Skeletal muscle cell (primary cell): Measurements from ENCODE around the gene PLK1.

Experiments
- DNase-seq: peaks from one replicate; pipeline ENCODE4 v3.0.0-alpha.2; 2010; ENCODE audit warnings: low read depth
- H3K4me3 ChIP-seq: 2 replicates; pipeline ENCODE4 v1.5.1; 2011; ENCODE audit warnings: low read depth, mild to moderate bottlenecking, control low read depth, low read length, moderate library complexity

The PLK1 gene

DNA sequence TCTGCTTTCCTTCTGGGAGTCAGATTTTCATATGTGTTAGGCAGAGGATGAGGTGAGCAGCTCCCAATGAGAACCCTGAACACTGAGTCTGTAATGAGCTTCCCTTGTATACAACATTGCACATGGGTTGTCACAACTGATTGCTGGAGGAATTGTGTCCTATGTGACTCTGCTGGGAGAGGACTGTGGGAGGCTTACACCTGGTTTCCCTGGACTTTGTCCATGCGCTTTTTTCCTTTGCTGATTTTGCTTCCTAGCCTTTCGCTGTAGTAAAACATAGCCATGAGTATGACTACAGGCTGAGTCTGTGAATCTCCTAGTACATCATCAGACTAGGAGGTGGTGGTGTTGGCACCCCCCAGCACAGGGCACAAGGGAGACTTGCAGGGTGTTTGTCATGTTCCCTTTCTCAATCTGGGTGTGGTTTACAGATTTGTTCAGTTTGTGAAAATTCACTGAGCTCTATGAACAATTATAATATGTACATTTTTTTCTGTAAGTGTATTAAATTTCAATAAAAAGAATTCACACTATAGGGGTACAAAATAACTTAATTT, 1.7 kb upstream of the PLK1 start:
- H3K4me3 ChIP-seq, result no peak overlapping the region
- DNase-seq, result no peak

DNA sequence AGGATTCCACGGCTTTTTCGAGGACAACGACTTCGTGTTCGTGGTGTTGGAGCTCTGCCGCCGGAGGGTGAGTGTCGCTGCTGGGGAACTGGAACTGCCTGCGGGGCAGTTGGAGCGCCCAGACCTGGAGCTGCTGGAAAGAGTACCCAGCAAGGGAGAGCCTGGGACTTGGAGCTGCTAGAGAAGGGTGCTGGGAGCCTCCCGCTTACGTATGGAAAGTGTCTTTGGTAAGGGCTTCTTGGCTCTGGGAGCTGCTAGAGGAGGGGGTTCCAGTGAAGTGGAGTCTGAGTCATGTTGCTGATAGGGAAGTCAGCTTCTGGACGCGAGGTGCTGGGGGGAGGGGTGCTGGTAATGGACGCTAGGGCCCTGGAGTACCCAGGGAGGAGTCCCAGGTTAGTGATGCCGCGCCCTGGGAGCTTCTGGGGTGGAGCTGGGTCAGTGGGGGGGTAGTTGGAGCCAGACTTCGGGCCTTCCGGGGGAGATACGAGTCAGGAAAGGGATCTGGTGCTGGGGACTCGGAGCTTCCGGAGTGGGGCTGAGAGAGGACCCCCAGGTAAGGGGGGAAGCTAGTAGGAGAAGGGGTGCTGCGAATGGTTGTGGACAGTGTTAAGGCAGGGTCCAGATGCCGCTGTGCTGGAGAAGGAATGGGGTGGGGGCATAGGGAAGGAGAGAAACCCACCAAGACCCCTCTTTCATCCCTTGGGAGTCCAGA, 741 bp downstream of the PLK1 start:
- no peak for DNase-seq
- peak overlapping the region; percentile 69 for H3K4me3 ChIP-seq

DNA sequence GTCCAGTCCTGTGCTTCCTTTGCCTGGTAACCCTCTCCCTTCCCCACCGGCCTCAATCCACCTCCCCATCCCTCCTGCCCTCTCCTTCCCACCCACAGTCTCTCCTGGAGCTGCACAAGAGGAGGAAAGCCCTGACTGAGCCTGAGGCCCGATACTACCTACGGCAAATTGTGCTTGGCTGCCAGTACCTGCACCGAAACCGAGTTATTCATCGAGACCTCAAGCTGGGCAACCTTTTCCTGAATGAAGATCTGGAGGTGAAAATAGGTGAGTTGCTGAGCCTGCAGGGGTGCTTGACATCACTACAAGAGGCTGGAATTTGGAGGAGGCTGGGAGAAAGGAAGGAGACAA, 1.3 kb downstream of the PLK1 start:
- DNase-seq, result no peak
- peak overlapping the region; percentile 69 for H3K4me3 ChIP-seq

DNA sequence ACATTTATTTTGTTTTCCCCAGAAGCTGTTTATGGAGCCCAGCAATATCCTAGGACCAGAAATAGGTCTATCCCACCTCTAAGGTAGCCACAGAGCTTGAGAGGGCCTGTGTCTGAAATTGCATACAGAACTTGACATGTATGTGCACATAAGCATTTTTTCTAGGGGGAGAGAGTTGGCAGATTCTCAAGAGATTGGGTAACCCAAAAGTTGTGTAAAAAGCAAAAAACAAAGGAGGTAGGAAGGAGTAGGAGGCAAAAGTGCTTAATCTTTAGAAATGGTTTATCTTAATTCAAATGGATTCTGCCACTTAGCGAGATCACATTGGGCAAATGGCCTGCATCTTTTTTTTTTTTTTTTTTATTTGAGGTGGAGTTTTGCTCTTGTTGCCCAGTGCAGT, 3.5 kb downstream of the PLK1 start:
- DNase-seq, result no peak
- H3K4me3 ChIP-seq, result no peak overlapping the region

DNA sequence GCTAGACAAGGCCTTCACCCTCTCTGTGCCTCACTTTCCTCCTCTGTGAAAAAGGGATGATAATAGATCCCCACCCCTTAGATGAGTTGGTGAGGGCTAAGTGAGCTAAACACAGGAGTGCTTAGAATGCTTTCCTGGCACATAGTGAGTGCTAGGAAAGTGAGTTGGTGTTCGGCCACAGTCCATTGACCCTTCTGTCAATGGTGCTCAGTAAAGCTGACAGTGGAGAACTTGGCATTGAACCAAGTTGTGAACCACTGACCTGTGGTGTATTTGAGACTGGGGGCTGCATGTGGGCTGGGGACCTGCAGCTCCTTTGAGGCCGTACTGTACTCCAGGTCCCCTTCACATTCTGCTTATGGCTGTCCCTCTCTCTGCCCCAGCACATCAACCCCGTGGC, 4.8 kb downstream of the PLK1 start:
- no peak for DNase-seq
- H3K4me3 ChIP-seq, result no peak overlapping the region

DNA sequence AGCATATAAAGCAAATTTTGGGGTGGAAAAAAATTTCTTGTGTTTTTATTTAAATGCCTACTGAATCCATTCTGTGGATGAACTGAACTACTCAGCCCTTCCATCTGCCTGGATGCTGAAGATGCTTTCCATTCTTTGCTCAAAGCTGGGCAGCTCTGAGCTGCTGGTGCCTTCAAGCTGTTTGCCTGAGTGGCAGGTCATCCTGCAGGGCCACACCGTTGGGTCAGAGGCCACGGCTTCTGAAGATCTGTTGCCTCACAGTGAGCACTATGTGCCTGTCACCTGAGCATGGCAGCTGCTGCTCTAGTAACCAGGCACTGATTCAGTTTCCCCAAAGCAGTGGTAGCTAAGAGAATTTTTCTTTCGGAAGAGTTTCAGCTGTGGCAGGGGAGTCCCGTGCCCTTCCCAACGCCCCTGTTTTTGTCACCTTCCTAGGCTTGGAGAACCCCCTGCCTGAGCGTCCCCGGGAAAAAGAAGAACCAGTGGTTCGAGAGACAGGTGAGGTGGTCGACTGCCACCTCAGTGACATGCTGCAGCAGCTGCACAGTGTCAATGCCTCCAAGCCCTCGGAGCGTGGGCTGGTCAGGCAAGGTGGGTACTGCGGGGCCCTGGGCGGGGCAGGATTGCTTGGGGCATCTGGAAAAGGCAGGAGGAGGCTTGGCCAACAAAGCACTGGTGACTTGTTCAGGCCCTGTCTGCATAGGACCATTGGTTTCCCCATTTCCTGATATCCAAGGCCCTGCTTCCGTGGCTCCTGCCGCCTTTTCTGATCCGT, 8.5 kb downstream of the PLK1 start:
- no peak for DNase-seq
- H3K4me3 ChIP-seq, result no peak overlapping the region

DNA sequence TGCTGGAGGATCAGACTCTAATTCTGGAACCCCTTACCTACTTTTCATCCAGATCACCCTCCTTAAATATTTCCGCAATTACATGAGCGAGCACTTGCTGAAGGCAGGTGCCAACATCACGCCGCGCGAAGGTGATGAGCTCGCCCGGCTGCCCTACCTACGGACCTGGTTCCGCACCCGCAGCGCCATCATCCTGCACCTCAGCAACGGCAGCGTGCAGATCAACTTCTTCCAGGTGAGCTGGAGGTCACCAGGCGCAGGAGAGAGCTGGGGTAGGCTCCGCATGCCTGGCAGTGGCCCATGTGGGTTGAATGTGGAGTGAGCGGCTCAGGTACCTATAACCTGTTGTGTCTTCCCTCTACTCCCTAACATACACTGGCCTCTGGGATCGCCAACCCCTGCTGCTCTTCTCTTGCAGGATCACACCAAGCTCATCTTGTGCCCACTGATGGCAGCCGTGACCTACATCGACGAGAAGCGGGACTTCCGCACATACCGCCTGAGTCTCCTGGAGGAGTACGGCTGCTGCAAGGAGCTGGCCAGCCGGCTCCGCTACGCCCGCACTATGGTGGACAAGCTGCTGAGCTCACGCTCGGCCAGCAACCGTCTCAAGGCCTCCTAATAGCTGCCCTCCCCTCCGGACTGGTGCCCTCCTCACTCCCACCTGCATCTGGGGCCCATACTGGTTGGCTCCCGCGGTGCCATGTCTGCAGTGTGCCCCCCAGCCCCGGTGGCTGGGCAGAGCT, 10.9 kb downstream of the PLK1 start:
- no peak overlapping the region for H3K4me3 ChIP-seq

DNA sequence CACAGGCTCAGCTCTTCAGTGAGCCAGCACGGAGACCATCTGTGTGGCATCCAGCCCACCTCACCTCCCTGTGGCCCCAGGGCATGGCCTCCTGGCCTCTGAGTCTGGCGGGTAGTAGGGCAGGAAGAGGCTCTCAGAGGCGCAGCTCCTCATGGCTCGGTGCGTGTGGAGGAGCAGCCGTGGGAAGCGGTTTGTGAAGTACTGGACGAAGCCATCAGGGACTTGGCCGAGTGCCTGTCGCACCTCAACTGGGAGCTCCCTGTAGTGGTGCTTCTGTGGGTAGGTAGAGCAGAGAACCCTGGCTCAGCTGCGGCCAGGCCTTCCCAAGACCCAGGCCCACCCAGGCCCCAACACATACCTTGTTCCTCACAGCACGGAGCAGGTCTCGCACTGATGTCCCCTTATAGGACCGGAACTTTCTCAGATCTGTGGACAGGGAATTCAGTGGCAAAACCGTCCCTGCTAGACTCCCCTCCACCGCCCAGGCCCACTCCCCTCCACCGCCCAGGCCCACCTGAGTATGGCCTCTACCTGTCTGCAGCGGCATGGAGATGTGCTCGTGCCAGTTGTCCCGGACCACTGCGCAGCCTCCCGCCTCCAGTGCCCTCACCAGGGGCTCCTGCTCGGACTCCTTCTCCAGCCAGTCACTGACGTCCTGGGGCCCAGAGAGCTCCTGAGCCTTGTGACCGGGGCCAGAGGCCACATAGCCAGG, 12.2 kb downstream of the PLK1 start:
- DNase-seq, result no peak
- no peak overlapping the region for H3K4me3 ChIP-seq

More for the DNA sequence above, 10.9 kb downstream of the PLK1 start:
- no peak for DNase-seq

DNA sequence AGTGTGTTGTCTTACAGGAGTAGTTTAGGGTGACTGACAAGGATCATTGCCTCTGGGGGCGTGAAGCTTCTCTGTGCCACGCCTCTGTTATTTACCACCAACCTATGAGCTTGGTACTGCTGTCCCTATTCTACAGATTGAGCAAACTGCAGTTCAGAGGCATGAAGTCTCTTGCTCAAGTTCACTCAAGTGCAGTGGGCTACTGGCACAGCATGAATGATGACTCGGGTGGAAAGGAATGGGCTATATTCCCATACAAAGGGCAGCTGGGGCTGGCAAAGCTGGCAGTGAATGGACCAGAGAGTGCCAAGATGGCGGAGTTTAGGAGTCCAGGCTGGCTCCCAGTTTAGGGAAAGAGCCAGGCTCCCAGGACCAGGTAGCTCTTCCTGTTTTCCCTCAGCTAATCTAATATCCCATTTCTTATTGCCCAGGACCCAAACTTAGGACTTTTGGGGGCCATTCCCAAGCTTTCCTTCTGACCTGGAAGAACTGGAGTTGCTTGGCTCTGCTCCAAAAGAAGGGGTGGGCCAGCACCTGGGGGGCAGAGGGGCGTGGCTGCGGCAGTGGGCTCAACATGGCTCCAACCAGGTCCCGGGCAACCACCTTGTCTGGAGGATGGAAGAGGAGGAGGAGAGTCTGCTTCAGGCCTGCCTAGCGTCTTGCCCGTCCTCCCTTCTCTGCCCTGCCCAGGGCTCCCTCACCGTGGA, 12.9 kb downstream of the PLK1 start:
- DNase-seq, result no peak
- H3K4me3 ChIP-seq, result no peak overlapping the region

DNA sequence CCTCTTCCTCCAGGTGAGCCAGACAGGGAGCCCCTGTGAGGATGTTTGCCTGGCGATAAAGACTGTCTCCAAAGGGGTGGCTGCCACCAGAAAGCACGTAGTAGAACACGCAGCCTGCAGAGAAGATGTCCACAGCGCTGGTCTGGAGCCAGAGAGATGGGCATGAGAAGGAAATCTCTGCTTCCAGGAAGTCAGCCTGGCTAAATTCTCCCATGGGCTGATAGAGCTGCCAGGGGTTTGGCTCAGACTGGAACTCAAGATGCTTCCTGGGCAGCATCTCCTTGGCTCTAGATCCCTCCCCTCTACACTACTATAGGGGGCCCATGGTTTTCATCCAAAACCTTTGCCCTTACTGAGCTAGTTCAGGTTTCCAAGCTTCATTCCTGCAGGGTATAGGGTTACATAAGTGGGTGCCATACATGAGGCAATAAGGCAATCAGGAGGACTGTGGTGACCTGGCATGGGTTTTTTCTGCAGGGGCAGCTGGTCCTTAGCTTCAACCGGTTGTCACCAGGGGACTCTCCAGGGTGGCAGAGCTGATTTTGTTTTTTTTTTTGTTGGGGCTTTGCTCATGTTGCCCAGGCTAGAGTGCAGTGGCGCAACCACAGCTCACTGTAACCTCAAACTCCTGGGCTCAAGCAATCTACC, 13.6 kb downstream of the PLK1 start:
- no peak overlapping the region for H3K4me3 ChIP-seq
- no peak for DNase-seq

DNA sequence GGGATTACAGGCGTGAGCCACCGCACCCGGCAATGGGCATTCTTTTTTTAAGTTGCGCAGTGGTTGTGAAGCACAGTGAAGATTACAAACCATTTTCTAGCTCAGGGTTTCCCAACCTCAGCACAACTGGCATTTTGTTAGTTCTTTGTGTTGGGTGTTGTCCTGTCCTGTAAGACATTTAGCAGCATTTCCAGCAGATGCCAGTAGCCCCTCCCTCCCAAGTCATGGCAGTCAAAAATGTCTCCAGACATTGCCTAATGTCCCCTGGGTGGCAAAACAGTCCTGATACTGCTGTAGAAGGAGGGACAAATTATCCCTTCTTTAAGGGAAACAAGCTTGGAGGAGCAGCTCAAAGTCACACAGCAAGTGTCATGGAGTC, 15.6 kb downstream of the PLK1 start:
- H3K4me3 ChIP-seq, result peak overlapping the region; percentile 27
- DNase-seq, result no peak

DNA sequence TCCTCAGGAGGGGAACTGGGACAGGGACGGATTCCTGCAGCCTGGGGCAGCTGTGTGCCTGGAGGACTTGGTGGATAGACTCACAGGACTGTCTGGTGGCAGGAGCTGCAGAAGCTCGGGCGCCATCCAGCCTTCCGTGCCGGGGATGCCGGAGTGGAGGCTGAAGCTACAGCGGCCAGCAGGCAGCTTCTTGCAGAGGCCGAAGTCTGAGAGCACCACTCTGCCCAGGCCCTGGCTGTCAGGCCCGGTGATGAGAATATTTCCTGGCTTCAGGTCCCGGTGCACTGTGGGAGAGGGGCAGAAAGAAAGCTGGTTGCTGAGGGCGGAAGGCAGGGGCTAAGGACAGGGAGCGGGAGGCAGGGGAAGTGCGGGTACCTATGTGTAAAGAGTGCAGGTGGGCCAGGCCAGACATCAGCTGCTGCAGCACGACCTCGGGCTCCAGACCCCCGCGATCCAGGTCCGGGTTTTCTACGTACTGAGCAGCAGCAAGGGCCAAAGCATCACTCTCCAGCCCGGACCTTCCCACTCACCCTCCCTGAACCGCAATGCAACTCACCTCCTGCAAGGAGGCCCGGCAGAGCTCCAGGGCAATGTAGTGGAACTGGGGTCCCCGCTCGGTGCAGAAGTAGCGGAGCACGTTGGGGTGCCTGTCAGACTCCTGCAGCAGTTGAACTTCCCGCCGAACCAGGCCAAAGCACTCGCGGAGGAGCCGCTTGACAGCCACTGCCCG, 16.1 kb downstream of the PLK1 start:
- no peak for DNase-seq
- peak overlapping the region; percentile 27 for H3K4me3 ChIP-seq

DNA sequence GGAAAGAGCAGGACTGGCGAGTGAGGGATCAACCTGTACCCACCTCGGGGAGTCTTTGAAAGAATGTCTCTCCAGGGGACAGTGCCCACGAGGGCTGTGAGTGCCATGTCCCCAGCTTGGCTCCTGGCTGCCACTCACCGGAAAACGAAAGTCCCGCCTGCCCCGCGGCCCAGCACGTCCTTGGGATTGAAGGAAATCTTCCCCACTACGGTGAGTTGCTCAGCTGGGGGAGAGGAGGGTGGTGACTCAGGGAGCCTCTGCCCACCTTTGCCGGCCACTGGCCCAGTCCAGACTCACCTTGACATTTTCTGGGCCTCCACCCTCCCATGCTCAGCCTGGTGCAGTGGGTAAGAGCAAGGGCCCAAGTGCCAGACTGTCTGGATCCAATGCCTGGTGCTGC, 17.1 kb downstream of the PLK1 start:
- no peak overlapping the region for H3K4me3 ChIP-seq
- DNase-seq, result no peak

DNA sequence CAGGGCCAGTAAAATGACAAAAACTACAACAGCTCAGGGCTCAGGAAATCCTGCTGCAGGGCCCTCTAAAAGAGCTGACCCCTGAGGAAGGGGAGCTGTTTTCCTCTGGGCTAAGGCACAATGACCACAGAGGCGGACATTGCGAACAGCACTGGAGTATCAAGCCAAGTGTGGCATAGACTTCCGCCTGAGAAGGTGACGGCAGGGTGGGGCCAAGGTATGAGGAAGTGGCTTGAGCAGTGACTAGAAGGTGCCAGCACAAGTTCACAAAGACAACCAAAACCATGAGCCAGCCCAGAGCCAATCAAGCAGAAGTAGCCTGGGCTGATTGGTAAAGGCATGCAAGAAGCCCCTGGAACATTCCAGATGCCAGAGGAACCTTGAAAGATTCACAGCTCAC, 20.4 kb downstream of the PLK1 start:
- H3K4me3 ChIP-seq, result no peak overlapping the region
- DNase-seq, result no peak

DNA sequence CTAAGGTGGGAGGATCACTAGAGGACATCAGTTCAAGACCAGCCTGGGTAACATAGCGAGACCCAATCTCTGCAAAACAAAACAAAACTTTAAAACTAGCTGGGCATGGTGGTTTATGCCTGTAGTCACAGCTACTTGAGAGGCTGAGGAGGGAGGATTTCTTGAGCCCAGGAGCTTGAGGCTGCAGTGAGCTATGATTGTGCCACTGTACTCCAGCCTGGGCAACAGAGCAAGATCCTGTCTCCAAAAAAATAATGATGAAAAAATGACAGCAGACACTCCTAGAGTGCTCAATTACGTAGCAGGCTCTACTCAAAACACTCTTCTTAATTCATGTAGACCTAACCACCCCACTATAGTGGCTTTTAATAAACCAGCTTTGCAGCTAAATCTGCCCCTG, 21.4 kb downstream of the PLK1 start:
- no peak overlapping the region for H3K4me3 ChIP-seq
- no peak for DNase-seq

DNA sequence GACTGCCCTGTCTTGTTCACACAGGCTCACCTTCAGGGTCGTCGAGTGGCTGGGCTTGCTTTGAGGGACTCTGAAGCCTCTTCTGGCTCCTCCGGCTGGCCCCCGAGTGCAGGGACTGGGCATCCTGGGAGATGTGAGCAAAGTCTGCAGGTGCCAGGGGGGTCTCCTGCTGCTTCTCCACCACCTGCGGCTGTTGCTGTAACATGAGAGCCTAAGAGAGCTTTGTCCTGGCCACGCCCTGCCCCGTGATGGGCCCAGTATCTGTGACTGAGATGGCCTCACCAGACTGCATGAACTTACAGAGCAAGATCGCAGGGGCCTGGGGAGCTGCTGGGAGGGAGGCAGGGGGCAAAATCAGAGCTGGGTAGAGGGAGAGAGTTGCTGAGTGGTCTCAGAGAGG, 21.8 kb downstream of the PLK1 start:
- no peak overlapping the region for H3K4me3 ChIP-seq
- DNase-seq, result no peak

DNA sequence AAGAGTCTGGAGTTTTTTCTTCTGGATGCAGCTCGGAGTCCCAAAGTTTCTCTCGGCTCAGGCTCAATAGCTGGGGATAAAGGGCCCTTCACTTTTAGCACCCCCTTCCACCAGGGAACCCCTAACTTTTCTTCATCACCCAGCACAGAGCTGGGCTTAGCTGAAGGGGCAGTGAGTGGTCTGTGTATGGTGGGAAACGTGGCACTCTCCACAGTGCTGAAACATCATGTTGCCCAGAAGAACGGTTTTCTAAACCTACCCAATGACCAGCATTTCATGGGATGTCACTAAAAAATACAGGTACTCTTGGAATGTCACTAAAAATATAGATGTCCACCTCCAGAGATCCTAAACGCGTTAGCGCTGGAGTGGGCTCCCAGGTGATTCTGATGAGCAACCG, 22.4 kb downstream of the PLK1 start:
- H3K4me3 ChIP-seq, result no peak overlapping the region
- no peak for DNase-seq

DNA sequence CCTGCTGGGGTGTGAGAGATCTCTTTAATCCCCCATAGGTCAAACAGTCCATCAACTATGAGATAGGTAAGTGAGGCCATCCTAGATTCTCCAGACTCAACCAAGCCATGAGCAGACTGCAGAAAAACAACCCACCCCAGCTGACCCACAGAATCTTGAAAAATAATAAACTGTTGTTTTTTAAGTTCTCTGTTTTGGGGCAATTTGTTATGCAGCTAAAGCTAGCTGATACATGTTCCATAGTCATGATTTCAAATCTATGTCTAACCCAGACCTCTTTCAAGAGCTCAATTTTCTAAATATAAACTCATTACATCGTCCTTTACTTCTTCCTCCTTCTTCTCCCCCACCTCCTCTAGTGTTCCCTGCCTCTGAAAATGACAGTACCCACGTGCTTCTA, 24.3 kb downstream of the PLK1 start:
- H3K4me3 ChIP-seq, result no peak overlapping the region
- DNase-seq, result no peak
